NT2/D1 (cell line): ENCODE data around the gene GLG1.

Experiments used
- YY1 ChIP-seq: IDR thresholded peaks from 2 replicates; pipeline ENCODE4 v1.6.1; 2011; ENCODE audit not compliant: insufficient read length, insufficient read depth
- ZNF274 ChIP-seq: IDR thresholded peaks from 2 replicates; pipeline ENCODE4 v1.6.1; 2011; ENCODE audit warnings: mild to moderate bottlenecking, low read depth, low read length

DNA sequence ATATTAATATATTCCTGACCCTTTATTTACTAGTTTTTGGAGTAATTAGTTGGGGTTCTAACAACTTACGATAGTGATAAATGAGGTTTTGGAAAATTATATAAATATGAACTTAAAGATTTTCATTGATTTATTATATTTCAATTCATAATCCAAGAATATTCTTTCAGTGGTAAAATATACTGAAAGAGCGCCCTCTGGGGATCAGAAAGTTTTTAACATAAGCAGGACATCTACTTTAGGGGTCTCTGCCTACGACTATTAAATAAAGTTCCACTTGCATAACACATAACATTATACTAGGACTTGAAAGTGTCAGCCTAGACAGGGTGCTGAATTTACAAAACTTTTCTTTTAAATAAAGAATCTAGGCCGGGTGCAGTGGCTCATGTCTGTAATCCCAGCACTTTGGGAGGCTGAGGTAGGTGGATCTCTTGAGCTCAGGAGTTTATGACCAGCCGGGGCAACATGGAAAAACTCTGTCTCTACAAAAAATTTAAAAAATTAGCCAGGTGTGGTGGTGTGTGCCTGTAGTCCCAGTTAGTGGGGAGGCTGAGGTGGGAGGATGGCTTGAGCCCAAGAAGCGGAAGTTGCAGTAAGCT lies 44.2 kb upstream of the GLG1 start:
- TF ChIP-seq YY1 (no peak), ZNF274 (no peak)
